Hepatocyte (in vitro differentiated cells): ENCODE data around the gene PSMB3. TPM values are rescaled to one million over a fixed set of nuclear protein-coding genes. Genes with fewer than 3 reads are reported as not detected.
"Not testable (repeated sequence)": the region's sequence is repeated elsewhere in the genome, so short reads cannot be mapped to it uniquely, and the experiment has no call there.

Experiments used
- DNase-seq: peaks from one replicate; pipeline ENCODE4 v3.0.0-alpha.2; 2016; ENCODE audit warnings: low spot score
- H2AFZ ChIP-seq: fragments of 200-600 bp; sonication (generic); 2 replicates; pipeline ENCODE4 v1.6.0; 2016; ENCODE audit warnings: antibody characterized with exemption, mild to moderate bottlenecking
- H3K27ac ChIP-seq: fragments of 200-600 bp; sonication (generic); 2 replicates; pipeline ENCODE4 v1.5.1; 2016; ENCODE audit warnings: mild to moderate bottlenecking
- H3K27me3 ChIP-seq: fragments of 200-600 bp; sonication (generic); 2 replicates; pipeline ENCODE4 v1.6.1; 2016
- H3K36me3 ChIP-seq: fragments of 200-600 bp; sonication (generic); replicated peaks from 2 replicates; pipeline ENCODE4 v1.5.1; 2016; ENCODE audit warnings: low read depth; ENCODE audit not compliant: insufficient read depth
- H3K4me1 ChIP-seq: fragments of 200-600 bp; sonication (generic); 2 replicates; pipeline ENCODE4 v1.5.1; 2016; ENCODE audit warnings: mild to moderate bottlenecking, moderate library complexity; ENCODE audit not compliant: insufficient read depth
- H3K4me2 ChIP-seq: fragments of 200-600 bp; sonication (generic); 2 replicates; pipeline ENCODE4 v1.6.0; 2016
- H3K4me3 ChIP-seq: fragments of 200-600 bp; sonication (generic); 2 replicates; pipeline ENCODE4 v1.5.1; 2016; ENCODE audit warnings: mild to moderate bottlenecking
- H3K79me2 ChIP-seq: fragments of 200-600 bp; sonication (generic); 2 replicates; pipeline ENCODE4 v1.6.0; 2017; ENCODE audit warnings: mild to moderate bottlenecking
- H3K9me2 ChIP-seq: fragments of 200-600 bp; sonication (generic); replicated peaks from 2 replicates; pipeline ENCODE4 v1.6.0; 2017; ENCODE audit warnings: mild to moderate bottlenecking; ENCODE audit not compliant: insufficient read depth
- H3K9me3 ChIP-seq: fragments of 200-600 bp; sonication (generic); 2 replicates; pipeline ENCODE4 v1.5.1; 2016; ENCODE audit warnings: low read depth, mild to moderate bottlenecking
- H4K20me1 ChIP-seq: fragments of 200-600 bp; sonication (generic); 2 replicates; pipeline ENCODE4 v1.6.0; 2016; ENCODE audit warnings: mild to moderate bottlenecking; ENCODE audit not compliant: insufficient read depth, poor library complexity, severe bottlenecking
- EZH2 ChIP-seq: fragments of 200-600 bp; sonication (generic); IDR thresholded peaks from 2 replicates; pipeline ENCODE4 v1.6.1; 2016; ENCODE audit warnings: antibody characterized with exemption, mild to moderate bottlenecking, borderline replicate concordance
- EZH2phosphoT487 ChIP-seq: fragments of 200-600 bp; sonication (generic); IDR thresholded peaks from one replicate; pipeline ENCODE4 v1.6.1; 2018; ENCODE audit warnings: antibody characterized with exemption, mild to moderate bottlenecking, low read depth, moderate library complexity; ENCODE audit not compliant: unreplicated experiment, severe bottlenecking
- WGBS: methylation state at CpG from one replicate; pipeline ENCODE4 v1.1.6; 2016; ENCODE audit warnings: low lambda C conversion rate; ENCODE audit errors: missing lambda C conversion rate; 5-methylcytosine and 5-hydroxymethylcytosine counted together
- polyA plus RNA-seq: library from polyadenylated mRNA; unstranded; fragments of >200 nt; fragmentation: Nextera tagmentation; extraction: Ambion mirVana; gene quantifications from 2 replicates; pipeline ENCODE4 v1.2.1, GENCODE V29; 2016
- total RNA-seq: library from RNA; depleted of rRNA; stranded (reverse); fragments of >200 nt; gene quantifications from 2 replicates; pipeline ENCODE4 v1.2.3, GENCODE V29; 2014
- TF ChIP-seq, protein P1 (sequence below): fragments of 200-600 bp; sonication (generic); IDR thresholded peaks from 2 replicates; pipeline ENCODE4 v1.5.1; 2016; ENCODE audit warnings: antibody characterized with exemption, mild to moderate bottlenecking; ENCODE audit not compliant: poor library complexity

The PSMB3 gene
- total and polyA plus RNA-seq, 2 experiments from 2014 or later = 127 to 275 TPM

DNA sequence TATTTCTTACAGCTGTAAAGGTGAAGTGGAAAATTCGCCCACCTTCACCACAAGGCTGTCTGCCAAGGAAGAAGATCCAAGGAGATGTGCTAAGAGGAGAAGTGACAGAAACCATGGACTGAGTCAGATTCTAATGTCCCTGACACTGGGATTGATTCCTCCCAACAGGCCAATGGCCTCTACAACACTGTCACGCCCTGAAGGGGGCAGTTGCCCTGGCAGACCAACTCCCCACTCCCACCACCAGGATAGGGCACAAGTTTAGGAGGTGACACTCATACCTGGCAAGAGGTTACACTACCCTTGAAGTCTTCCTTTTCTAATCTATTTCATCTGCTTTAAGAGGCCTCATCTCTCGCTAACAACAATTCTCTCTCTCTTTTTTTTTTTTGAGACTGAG is 30.7 kb downstream of the PSMB3 start:
- Histone ChIP-seq H3K9me3 (no peaks in the 10 kb centered on the region), H3K4me3 (no peak overlapping the region), H3K27ac (no peak overlapping the region), H4K20me1 (peaks cover 7% of the 10 kb centered on the region), H2AFZ (no peak overlapping the region), H3K4me1 (no peaks in the 10 kb centered on the region), H3K36me3 (no peaks in the 10 kb centered on the region), H3K79me2 (peaks cover 25% of the 10 kb centered on the region), H3K27me3 (no peaks in the 10 kb centered on the region), H3K9me2 (no peaks in the 10 kb centered on the region), H3K4me2 (no peak overlapping the region)
- TF ChIP-seq EZH2phosphoT487 (no peak), EZH2 (no peak)
- TF ChIP-seq, protein P1, sequence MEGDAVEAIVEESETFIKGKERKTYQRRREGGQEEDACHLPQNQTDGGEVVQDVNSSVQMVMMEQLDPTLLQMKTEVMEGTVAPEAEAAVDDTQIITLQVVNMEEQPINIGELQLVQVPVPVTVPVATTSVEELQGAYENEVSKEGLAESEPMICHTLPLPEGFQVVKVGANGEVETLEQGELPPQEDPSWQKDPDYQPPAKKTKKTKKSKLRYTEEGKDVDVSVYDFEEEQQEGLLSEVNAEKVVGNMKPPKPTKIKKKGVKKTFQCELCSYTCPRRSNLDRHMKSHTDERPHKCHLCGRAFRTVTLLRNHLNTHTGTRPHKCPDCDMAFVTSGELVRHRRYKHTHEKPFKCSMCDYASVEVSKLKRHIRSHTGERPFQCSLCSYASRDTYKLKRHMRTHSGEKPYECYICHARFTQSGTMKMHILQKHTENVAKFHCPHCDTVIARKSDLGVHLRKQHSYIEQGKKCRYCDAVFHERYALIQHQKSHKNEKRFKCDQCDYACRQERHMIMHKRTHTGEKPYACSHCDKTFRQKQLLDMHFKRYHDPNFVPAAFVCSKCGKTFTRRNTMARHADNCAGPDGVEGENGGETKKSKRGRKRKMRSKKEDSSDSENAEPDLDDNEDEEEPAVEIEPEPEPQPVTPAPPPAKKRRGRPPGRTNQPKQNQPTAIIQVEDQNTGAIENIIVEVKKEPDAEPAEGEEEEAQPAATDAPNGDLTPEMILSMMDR = no peak
- 99% methylated on average over 3 of the region's 3 CpGs for WGBS
- DNase-seq = no peak

DNA sequence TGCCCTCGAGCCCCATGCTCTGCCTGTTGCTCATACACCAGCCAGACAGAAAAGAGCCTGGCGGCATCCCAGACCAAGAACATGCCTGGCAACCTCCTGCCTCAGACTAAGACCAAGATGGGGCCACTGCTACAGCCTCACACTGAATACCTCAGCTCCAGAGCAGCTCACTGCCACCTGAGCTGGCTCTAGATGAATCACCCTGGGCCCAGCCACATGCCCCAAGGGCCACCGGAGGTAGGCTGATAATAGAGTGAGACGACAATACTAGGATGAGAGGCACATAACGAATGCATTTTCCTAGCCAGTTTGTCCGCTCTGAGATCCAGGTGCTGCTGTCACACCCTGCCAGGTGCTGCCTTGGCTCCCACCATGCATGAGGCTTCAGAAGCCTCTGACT is 33.8 kb downstream of the PSMB3 start:
- Histone ChIP-seq H3K27me3 (no peaks in the 10 kb centered on the region), H3K27ac (no peak overlapping the region), H3K4me2 (no peak overlapping the region), H3K4me1 (no peaks in the 10 kb centered on the region), H3K79me2 (peaks cover 57% of the 10 kb centered on the region), H4K20me1 (peaks cover 24% of the 10 kb centered on the region), H3K9me2 (no peaks in the 10 kb centered on the region), H3K9me3 (no peaks in the 10 kb centered on the region), H3K36me3 (no peaks in the 10 kb centered on the region), H2AFZ (no peak overlapping the region), H3K4me3 (no peak overlapping the region)
- DNase-seq = no peak
- TF ChIP-seq EZH2 = no peak
- TF ChIP-seq EZH2phosphoT487 = no peak
- TF ChIP-seq, protein P1 = no peak
- 96% methylated on average over 6 of the region's 6 CpGs for WGBS

DNA sequence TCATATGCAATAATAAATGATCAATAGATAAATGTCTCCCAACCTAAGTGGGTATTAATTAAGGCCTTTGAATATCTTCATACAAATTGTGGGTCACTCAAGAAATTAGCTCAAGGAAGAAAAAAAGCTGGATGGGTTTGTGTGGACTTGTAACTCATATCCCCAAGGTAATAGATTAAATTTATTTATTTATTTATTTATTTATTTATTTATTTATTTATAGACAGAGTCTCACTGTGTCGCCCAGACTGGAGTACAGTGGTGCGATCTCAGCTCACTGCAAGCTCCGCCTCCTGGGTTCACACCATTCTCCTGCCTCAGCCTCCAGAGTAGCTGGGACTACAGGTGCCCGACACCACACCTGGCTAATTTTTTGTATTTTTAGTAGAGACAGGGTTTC is 35.5 kb downstream of the PSMB3 start:
- not testable (repeated sequence) for H3K9me2 ChIP-seq, H3K27me3 ChIP-seq, H3K36me3 ChIP-seq, H3K27ac ChIP-seq, H3K9me3 ChIP-seq, H2AFZ ChIP-seq, H3K4me2 ChIP-seq, H3K4me3 ChIP-seq, DNase-seq, H3K4me1 ChIP-seq
- WGBS = 93% methylated on average over 4 of the region's 4 CpGs
- Histone ChIP-seq H4K20me1 (peaks cover 29% of the 10 kb centered on the region), H3K79me2 (peaks cover 73% of the 10 kb centered on the region)

DNA sequence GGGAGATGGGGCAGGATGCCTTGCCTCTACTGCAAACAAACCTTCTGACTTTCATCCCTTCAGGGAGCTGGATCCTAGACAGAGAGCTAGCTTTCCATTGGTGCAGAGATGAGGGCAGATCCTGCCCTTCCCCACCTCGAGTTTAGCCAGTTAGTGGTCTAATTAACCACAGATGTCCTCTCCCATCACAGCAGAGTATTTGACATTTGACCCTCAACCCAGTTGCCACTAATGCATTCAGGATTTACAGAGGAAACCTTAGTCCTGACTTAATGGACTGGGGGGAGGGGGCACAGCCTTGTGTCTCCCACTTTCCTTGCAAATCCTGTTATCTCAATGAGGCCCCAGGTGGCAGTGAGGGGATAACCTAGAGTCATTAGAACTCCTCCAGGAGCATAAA is 36.6 kb downstream of the PSMB3 start:
- TF ChIP-seq, protein P1 = no peak
- TF ChIP-seq EZH2phosphoT487 (no peak), EZH2 (no peak)
- no peaks in the 10 kb centered on the region for H3K36me3 ChIP-seq
- no peaks in the 10 kb centered on the region for H3K9me3 ChIP-seq
- no peak overlapping the region for H2AFZ ChIP-seq
- peaks cover 36% of the 10 kb centered on the region for H4K20me1 ChIP-seq
- DNase-seq = no peak
- H3K4me1 ChIP-seq = no peaks in the 10 kb centered on the region
- H3K9me2 ChIP-seq = no peaks in the 10 kb centered on the region
- H3K27me3 ChIP-seq = no peaks in the 10 kb centered on the region
- H3K4me2 ChIP-seq = no peak overlapping the region
- H3K4me3 ChIP-seq = no peak overlapping the region
- peaks cover 85% of the 10 kb centered on the region for H3K79me2 ChIP-seq
- no peak overlapping the region for H3K27ac ChIP-seq
- 6% methylated on average over 1 of the region's 1 CpG for WGBS

DNA sequence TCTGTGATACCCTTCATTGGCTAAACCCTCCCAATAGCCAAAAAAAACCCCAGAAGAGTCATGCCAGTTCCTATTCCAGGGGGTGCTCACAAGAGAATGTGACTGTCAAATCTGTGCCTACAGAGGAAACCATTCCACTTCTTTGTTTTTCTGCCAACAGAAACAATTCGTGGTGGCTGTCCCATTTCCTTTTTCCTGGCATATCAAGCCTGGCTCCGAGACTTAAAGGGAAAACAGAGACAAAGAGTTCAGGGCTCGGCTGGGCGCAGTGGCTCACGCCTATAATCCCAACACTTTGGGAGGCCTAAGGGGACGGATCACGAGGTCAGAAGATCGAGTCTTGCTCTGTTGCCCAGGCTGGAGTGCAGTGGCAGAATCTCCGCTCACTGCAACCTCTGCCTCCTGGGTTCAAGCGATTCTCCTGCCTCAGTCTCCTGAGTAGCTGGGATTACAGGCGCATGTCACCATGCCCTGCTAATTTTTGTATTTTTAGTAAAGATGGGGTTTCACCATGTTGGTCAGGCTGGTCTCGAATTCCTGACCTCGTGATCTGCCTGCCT is 37.7 kb downstream of the PSMB3 start:
- DNase-seq, H3K27me3 ChIP-seq, H3K9me2 ChIP-seq, H3K27ac ChIP-seq, H2AFZ ChIP-seq, H3K9me3 ChIP-seq, H3K36me3 ChIP-seq, H3K4me3 ChIP-seq, H3K4me2 ChIP-seq, H3K4me1 ChIP-seq: not testable (repeated sequence)
- Histone ChIP-seq H4K20me1 (peaks cover 38% of the 10 kb centered on the region), H3K79me2 (peaks cover 95% of the 10 kb centered on the region)
- 76% methylated on average over 13 of the region's 13 CpGs for WGBS
